Ascending aorta (tissue), 2 donors: ENCODE results near the gene CSF3. TPM values are rescaled to one million over a fixed set of nuclear protein-coding genes. Genes with fewer than 3 reads are reported as not detected.
A peak's percentile ranks its signal among the peaks of the same experiment; 100 is the strongest.

Experiments
- DNase-seq, 2 donors: peaks; one replicate each; pipeline ENCODE4 v3.0.0-alpha.2; 2019; ENCODE audit warnings: low spot score in 2 of 2
- H3K27ac ChIP-seq, 2 donors: fragments of 200-600 bp; sonication (generic); one replicate each; pipeline ENCODE4 v1.5.1; 2016 to 2017; ENCODE audit warnings: mild to moderate bottlenecking in 1 of 2
- H3K27me3 ChIP-seq: fragments of 200-600 bp; sonication (generic); one replicate; pipeline ENCODE4 v1.5.1; 2017
- H3K36me3 ChIP-seq, 2 donors: fragments of 200-600 bp; sonication (generic); one replicate each; pipeline ENCODE4 v1.5.1; 2016
- H3K4me1 ChIP-seq, 2 donors: fragments of 200-600 bp; sonication (generic); one replicate each; pipeline ENCODE4 v1.5.1; 2016 to 2017; ENCODE audit warnings: mild to moderate bottlenecking in 1 of 2
- H3K4me3 ChIP-seq, 2 donors: fragments of 200-600 bp; sonication (generic); one replicate each; pipeline ENCODE4 v1.5.1; 2016 to 2017; ENCODE audit warnings: mild to moderate bottlenecking in 1 of 2
- H3K9me3 ChIP-seq, 2 donors: fragments of 200-600 bp; sonication (generic); one replicate each; pipeline ENCODE4 v1.5.1; 2016
- intact Hi-C: fragments of 100-400 bp; cut with DNase I; formaldehyde crosslinking; loops from one replicate; pipeline ENCODE4 v1.15.1; 2023
- total RNA-seq: library from RNA; depleted of rRNA; stranded (reverse); fragments of >200 nt; gene quantifications from one replicate; pipeline ENCODE4 v1.1.0, GENCODE V29; 2016
- TF ChIP-seq, protein P1 (sequence below), 3 experiments: fragments of 200-600 bp in 2 of 3; fragments of 450-650 bp in 1 of 3; sonication (generic) in 2 of 3; IDR thresholded peaks; one replicate each; pipeline ENCODE4 v1.5.1; 2016 to 2019; ENCODE audit warnings: antibody characterized with exemption in 3 of 3, mild to moderate bottlenecking in 1 of 3, moderate library complexity in 1 of 3

The CSF3 gene
- total RNA-seq, 1 donor from 2014 or later = 0.43 TPM

DNA sequence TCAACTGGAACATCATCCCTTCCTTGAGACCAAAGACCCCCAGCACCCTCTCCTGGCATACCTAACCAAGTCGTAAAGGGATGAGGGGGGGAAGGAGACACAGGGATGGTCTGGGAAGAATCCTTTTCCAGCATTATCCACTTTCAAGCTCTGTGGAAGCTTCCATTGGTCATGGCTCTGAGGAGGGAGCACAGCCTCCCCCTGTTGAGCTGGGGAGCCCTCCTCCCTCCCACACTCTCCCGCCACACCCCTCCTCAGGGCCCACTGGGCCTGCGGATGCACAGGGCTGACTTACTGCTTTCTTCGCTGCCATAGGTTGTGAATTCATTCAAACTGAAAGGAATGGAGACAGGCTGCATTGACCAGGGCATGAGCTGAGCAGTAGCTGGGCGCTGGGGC is 12.4 kb downstream of the CSF3 start:
- no peak overlapping the region for H3K4me3 ChIP-seq
- TF ChIP-seq, protein P1, sequence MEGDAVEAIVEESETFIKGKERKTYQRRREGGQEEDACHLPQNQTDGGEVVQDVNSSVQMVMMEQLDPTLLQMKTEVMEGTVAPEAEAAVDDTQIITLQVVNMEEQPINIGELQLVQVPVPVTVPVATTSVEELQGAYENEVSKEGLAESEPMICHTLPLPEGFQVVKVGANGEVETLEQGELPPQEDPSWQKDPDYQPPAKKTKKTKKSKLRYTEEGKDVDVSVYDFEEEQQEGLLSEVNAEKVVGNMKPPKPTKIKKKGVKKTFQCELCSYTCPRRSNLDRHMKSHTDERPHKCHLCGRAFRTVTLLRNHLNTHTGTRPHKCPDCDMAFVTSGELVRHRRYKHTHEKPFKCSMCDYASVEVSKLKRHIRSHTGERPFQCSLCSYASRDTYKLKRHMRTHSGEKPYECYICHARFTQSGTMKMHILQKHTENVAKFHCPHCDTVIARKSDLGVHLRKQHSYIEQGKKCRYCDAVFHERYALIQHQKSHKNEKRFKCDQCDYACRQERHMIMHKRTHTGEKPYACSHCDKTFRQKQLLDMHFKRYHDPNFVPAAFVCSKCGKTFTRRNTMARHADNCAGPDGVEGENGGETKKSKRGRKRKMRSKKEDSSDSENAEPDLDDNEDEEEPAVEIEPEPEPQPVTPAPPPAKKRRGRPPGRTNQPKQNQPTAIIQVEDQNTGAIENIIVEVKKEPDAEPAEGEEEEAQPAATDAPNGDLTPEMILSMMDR (IDR thresholded peaks at IDR 0.05) = no peak
- H3K27me3 ChIP-seq = no peaks in the 10 kb centered on the region
- peak overlapping the region in 1 of 2 donors; percentile 12 for H3K27ac ChIP-seq
- no peaks in the 10 kb centered on the region for H3K9me3 ChIP-seq
- no peak for DNase-seq
- intact Hi-C loops = loop anchor here (1.0 kb wide), 1 partner anchor 14 kb away; no protein-coding TSS in a partner anchor
- peaks cover 0 to 11% of the 10 kb centered on the region in 2 donors for H3K4me1 ChIP-seq
- H3K36me3 ChIP-seq = peaks cover 69 to 74% of the 10 kb centered on the region in 2 donors

GRCh38 chr17:40028595-40028994 is 13.4 kb downstream of the CSF3 start:
- Histone ChIP-seq H3K9me3 (no peaks in the 10 kb centered on the region), H3K27ac (no peak overlapping the region), H3K36me3 (peaks cover 73 to 79% of the 10 kb centered on the region in 2 donors), H3K4me3 (no peak overlapping the region), H3K4me1 (peaks cover 0 to 7% of the 10 kb centered on the region in 2 donors), H3K27me3 (no peaks in the 10 kb centered on the region)
- no peak for DNase-seq
- intact Hi-C loops = no loop called here
- TF ChIP-seq, protein P1 (IDR thresholded peaks at IDR 0.05) = no peak

GRCh38 chr17:40031706-40032105 is 16.5 kb downstream of the CSF3 start:
- TF ChIP-seq, protein P1 (IDR thresholded peaks at IDR 0.05) = no peak

DNA sequence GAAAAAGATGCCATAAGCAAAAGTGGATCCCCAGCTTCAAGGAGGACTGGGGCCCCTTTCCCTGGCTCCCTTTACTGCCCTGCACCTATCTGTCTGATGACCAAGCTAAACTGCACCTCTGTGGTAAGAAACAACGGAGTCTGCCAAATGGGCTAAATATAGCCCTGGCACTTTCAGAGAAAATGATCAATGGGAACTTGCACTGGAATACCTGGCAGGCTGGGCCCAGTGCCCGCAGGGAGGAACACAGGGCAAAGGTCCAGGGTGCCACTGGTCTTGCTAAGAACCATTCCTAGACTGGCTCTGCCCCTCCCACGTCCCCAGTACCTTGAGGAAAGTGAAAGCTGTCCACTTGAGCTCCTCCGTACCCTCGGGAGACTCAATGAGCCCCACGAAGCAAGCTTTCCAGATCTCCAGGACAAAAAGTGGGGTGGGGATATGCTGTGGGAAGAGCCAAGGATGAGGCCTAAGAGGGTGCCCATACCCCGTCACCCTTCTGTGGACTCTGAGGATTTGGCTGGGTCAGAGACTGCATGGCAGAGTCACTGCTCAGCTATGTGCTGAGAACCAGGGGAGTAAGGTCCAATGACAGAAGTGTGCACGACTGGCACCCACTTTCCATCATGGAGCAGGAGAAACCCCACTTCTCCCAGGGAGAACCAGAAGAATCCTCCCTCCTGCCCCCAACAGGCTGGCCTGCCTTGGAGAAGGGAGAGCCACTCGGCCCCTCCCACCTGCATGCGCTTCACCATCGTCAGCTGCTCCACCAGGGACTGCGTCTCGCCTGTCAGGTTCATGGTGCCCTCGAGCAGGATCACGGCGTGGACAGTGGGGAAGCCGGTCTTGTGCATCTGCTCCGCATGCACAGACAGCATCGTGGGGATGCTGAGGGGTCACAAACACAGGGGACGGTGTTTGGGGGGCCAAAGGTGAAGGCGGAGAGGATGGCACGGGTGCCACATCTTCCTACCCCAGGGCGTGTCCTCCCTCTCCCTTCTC is 17.4 kb downstream of the CSF3 start:
- intact Hi-C loops = no loop called here
- Histone ChIP-seq H3K36me3 (peaks cover 74 to 85% of the 10 kb centered on the region in 2 donors), H3K4me1 (no peaks in the 10 kb centered on the region), H3K9me3 (no peaks in the 10 kb centered on the region), H3K4me3 (no peak overlapping the region), H3K27me3 (no peaks in the 10 kb centered on the region), H3K27ac (no peak overlapping the region)
- DNase-seq = no peak
- TF ChIP-seq, protein P1 (IDR thresholded peaks at IDR 0.05) = no peak

More at GRCh38 chr17:40031706-40032105, 16.5 kb downstream of the CSF3 start:
- Histone ChIP-seq H3K9me3 (no peaks in the 10 kb centered on the region), H3K4me3 (no peak overlapping the region), H3K27ac (no peak overlapping the region), H3K36me3 (peaks cover 76 to 86% of the 10 kb centered on the region in 2 donors), H3K27me3 (no peaks in the 10 kb centered on the region), H3K4me1 (peaks cover 0 to 5% of the 10 kb centered on the region in 2 donors)
- DNase-seq = no peak
- intact Hi-C loops = no loop called here

DNA sequence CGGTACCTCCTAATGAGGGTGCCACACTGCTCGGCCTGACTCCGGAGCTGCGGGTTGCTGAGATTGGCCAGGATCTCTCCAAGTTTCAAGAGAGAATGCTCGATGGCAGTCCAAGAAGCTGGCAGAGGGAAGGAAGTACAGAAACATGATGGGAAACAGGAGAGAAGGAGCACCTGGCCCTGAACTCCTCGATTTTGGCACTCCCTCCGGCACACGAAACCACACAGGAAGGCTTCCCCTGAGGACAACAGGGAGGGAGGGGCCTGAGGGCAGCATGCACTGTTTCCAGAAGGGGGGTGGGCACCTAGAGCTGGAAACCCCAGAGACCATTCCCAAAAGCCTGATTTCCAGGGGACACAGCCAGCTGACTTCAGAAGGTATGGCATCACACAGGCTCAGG is 18.1 kb downstream of the CSF3 start:
- Histone ChIP-seq H3K4me3 (no peak overlapping the region), H3K27ac (no peak overlapping the region), H3K36me3 (peaks cover 71 to 82% of the 10 kb centered on the region in 2 donors), H3K4me1 (no peaks in the 10 kb centered on the region), H3K27me3 (no peaks in the 10 kb centered on the region), H3K9me3 (no peaks in the 10 kb centered on the region)
- intact Hi-C loops = no loop called here
- DNase-seq = no peak
- TF ChIP-seq, protein P1 (IDR thresholded peaks at IDR 0.05) = no peak
